A549 (cell line): ENCODE data around the gene ATP9B. TPM values are rescaled to one million over a fixed set of nuclear protein-coding genes. Genes with fewer than 3 reads are reported as not detected.

ENCODE experiments used
- ATAC-seq, 2 experiments: fragments of 200-7000 bp in 1 of 2; fragments of >200 bp in 1 of 2; cut with Nextera tagmentation in 1 of 2; cut with Tn5 transposase in 1 of 2; 3 replicates each; pipeline versions ENCODE4 v1.8.0 to v1.9.1; 2018 to 2020; ENCODE audit warnings: mild to moderate bottlenecking in 1 of 2, moderate library complexity in 1 of 2
- CTCF ChIA-PET: fragments of 300-600 bp; sonication (Branson Sonifier 250); formaldehyde crosslinking; extraction: SDS; loops from one replicate; lab custom pipeline; 2021; ENCODE audit warnings: antibody characterized with exemption, inconsistent platforms; lab: Yijun Ruan, JAX
- POLR2A ChIA-PET: fragments of 350-600 bp; formaldehyde crosslinking; extraction: SDS; loops from one replicate; lab custom pipeline; 2021; ENCODE audit warnings: antibody characterized with exemption, inconsistent platforms; lab: Yijun Ruan, JAX
- DNase-seq, 2 experiments: peaks; one replicate each; pipeline versions ENCODE4 v3.0.0 to v3.0.0-alpha.2; 2011 to 2016; ENCODE audit warnings: low read depth in 1 of 2, low spot score in 1 of 2
- FAIRE-seq: peaks from 2 replicates; lab custom pipeline; 2011; peaks lifted over from hg19 to GRCh38; lab: Jason Lieb, UNC
- H3K27ac ChIP-seq, 2 experiments: fragments of >200 bp; sonication (Bioruptor Twin); formaldehyde crosslinking; 3 replicates each; pipeline ENCODE4 v1.5.1; 2016 to 2017
- H3K4me1 ChIP-seq: fragments of >200 bp; sonication (Bioruptor Twin); formaldehyde crosslinking; 3 replicates; pipeline ENCODE4 v1.6.1; 2016
- H3K4me2 ChIP-seq: fragments of >200 bp; sonication (Bioruptor Twin); formaldehyde crosslinking; 3 replicates; pipeline ENCODE4 v1.6.1; 2016
- H3K4me3 ChIP-seq: fragments of >200 bp; sonication (Bioruptor Twin); formaldehyde crosslinking; 3 replicates; pipeline ENCODE4 v1.5.1; 2016
- H3K9me3 ChIP-seq: fragments of >200 bp; sonication (Bioruptor Twin); formaldehyde crosslinking; 3 replicates; pipeline ENCODE4 v1.6.1; 2016
- CBX8 ChIP-seq: fragments of 200-600 bp; sonication (generic); IDR thresholded peaks from 2 replicates; pipeline ENCODE4 v1.6.1; 2016
- CEBPB ChIP-seq, 2 experiments: fragments of >200 bp in 1 of 2; sonication (Bioruptor Twin) in 1 of 2; formaldehyde crosslinking in 1 of 2; IDR thresholded peaks; 2 replicates each; pipeline ENCODE4 v1.6.1; 2012 to 2016
- CHD4 ChIP-seq: fragments of 200-600 bp; sonication (generic); IDR thresholded peaks from 2 replicates; pipeline ENCODE4 v1.6.1; 2016; ENCODE audit warnings: antibody characterized with exemption, mild to moderate bottlenecking, borderline replicate concordance
- EP300 ChIP-seq, 2 experiments: fragments of >200 bp; sonication (Bioruptor Twin); formaldehyde crosslinking; IDR thresholded peaks; 2 replicates in 1 of 2; 3 replicates in 1 of 2; pipeline ENCODE4 v1.6.1; 2016 to 2017
- GATA3 ChIP-seq: IDR thresholded peaks from 2 replicates; pipeline ENCODE4 v1.6.1; 2012; ENCODE audit warnings: borderline replicate concordance
- HDAC2 ChIP-seq: fragments of 200-600 bp; sonication (generic); IDR thresholded peaks from 2 replicates; pipeline ENCODE4 v1.6.1; 2016
- HEYL ChIP-seq: fragments of 250-450 bp; sonication (Bioruptor Pico); IDR thresholded peaks from 2 replicates; pipeline ENCODE4 v1.8.0; 2021; ENCODE audit warnings: mild to moderate bottlenecking, moderate library complexity
- KDM1A ChIP-seq: fragments of 200-600 bp; sonication (generic); IDR thresholded peaks from 2 replicates; pipeline ENCODE4 v1.6.1; 2016; ENCODE audit warnings: low read depth, mild to moderate bottlenecking
- MAZ ChIP-seq: fragments of 150-350 bp; IDR thresholded peaks from 2 replicates; pipeline ENCODE4 v1.6.1; 2014; ENCODE audit warnings: antibody characterized with exemption, low read depth, low read length, borderline replicate concordance
- NPAS2 ChIP-seq: fragments of 250-450 bp; sonication (Bioruptor Pico); IDR thresholded peaks from 2 replicates; pipeline ENCODE4 v1.8.0; 2022; ENCODE audit warnings: mild to moderate bottlenecking, moderate library complexity, borderline replicate concordance
- POLR2AphosphoS2 ChIP-seq: conservative IDR thresholded peaks from 2 replicates; pipeline ENCODE4 v1.6.1; 2012; ENCODE audit warnings: low read length, improper control_type of control experiment, inconsistent platforms
- RNF2 ChIP-seq: fragments of 200-600 bp; sonication (generic); IDR thresholded peaks from 2 replicates; pipeline ENCODE4 v1.6.1; 2016; ENCODE audit warnings: low read depth, mild to moderate bottlenecking, antibody characterized with exemption, moderate library complexity, borderline replicate concordance
- SMC3 ChIP-seq: fragments of >200 bp; sonication (Bioruptor Twin); formaldehyde crosslinking; IDR thresholded peaks from 3 replicates; pipeline ENCODE4 v1.6.1; 2018; ENCODE audit warnings: inconsistent platforms
- SREBF2 ChIP-seq: fragments of 450-650 bp; IDR thresholded peaks from 2 replicates; pipeline ENCODE4 v1.6.1; 2014; ENCODE audit warnings: mild to moderate bottlenecking, moderate library complexity
- WGBS: methylation state at CpG from one replicate; pipeline ENCODE4 v1.1.6; 2017; ENCODE audit errors: missing lambda C conversion rate; 5-methylcytosine and 5-hydroxymethylcytosine counted together
- polyA plus RNA-seq, 4 experiments: library from polyadenylated mRNA; depleted of rRNA in 3 of 4; stranded (reverse); fragments of >200 nt; fragmentation: RNase III in 1 of 4; extraction: RNeasy Plus Mini Kit Qiagen cat#74134 plus additional on column Dnase treatment in 1 of 4; gene quantifications; 2 replicates in 3 of 4; 3 replicates in 1 of 4; pipeline ENCODE4 v1.2.3, GENCODE V29; 2011 to 2017
- TF ChIP-seq, protein P1 (sequence below): IDR thresholded peaks from 2 replicates; pipeline ENCODE4 v1.6.1; 2012
- TF ChIP-seq, protein P2 (sequence below): fragments of 250-450 bp; sonication (Bioruptor Pico); IDR thresholded peaks from 2 replicates; pipeline ENCODE4 v1.5.0; 2020; ENCODE audit warnings: low read depth, mild to moderate bottlenecking, moderate library complexity
- TF ChIP-seq, protein P3 (sequence below): fragments of >200 bp; sonication (Bioruptor Twin); formaldehyde crosslinking; IDR thresholded peaks from 3 replicates; pipeline ENCODE4 v1.6.1; 2016
- TF ChIP-seq, protein P4 (sequence below): IDR thresholded peaks from 2 replicates; pipeline ENCODE4 v1.6.1; 2012; ENCODE audit warnings: low read depth, borderline replicate concordance
- TF ChIP-seq, protein P5 (sequence below): fragments of 450-650 bp; IDR thresholded peaks from 2 replicates; pipeline ENCODE4 v1.6.1; 2014; ENCODE audit warnings: antibody characterized with exemption

ATP9B gene
- polyA plus RNA-seq, 2 of the 4 experiments (the other 2 are of a cell fraction), result 22.6 to 35.7 TPM

DNA sequence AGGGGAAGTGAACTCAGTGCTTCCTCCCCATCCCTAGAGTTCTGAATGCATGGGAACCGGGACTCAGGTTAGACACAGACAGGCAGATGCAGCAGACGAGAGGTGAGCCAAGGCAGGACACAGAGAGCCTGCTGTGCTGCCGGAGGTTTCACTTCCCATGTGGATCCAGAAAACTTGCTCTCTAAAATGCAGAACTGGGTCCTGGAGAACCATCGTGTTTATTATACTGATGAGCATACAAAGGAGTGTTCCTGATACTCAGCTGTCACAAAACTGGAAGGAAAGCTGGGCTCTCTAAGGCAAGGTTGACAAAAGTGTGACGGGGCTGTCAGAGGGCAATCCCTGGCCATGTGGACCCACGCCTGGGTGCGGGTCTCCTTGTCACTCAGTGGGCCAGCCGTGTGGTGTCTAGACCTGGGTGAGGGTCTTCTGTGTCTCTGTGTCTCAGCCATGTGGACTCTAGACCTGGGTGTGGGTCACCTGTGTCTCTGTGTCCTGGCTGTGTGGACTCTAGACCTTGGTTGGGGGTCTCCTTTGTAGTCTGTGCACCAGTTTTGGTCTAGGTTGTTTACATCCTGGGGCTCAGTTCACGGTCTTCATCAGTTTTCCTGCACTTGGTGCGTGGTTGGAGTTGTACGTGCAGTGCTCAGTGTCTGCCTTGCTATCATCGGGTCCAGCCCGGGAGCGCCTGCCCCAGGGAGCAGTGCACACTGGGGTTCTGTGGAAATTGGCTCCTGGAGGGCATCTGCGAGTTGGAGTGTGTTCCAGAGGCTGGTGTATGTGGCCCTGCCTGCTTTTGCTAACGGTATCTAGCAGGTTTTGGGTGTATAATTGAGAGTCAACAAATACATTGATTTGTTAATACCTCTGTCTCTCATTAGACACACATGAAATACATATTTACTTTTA, 141.1 kb downstream of the ATP9B start:
- Histone ChIP-seq H3K9me3 (no peaks in the 10 kb centered on the region), H3K27ac (no peak overlapping the region), H3K4me1 (no peaks in the 10 kb centered on the region), H3K4me2 (no peak overlapping the region), H3K4me3 (no peak overlapping the region)
- CTCF ChIA-PET, result no interaction called here
- POLR2A ChIA-PET, result no interaction called here
- DNase-seq, result no peak
- no peak for FAIRE-seq
- TF ChIP-seq KDM1A (no peak), RNF2 (no peak), CBX8 (no peak), SMC3 (no peak), HEYL (CRISPR knock-in tag) (no peak)
- TF ChIP-seq, protein P1, sequence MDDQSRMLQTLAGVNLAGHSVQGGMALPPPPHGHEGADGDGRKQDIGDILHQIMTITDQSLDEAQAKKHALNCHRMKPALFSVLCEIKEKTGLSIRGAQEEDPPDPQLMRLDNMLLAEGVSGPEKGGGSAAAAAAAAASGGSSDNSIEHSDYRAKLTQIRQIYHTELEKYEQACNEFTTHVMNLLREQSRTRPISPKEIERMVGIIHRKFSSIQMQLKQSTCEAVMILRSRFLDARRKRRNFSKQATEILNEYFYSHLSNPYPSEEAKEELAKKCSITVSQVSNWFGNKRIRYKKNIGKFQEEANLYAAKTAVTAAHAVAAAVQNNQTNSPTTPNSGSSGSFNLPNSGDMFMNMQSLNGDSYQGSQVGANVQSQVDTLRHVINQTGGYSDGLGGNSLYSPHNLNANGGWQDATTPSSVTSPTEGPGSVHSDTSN, result no peak
- TF ChIP-seq, protein P2, sequence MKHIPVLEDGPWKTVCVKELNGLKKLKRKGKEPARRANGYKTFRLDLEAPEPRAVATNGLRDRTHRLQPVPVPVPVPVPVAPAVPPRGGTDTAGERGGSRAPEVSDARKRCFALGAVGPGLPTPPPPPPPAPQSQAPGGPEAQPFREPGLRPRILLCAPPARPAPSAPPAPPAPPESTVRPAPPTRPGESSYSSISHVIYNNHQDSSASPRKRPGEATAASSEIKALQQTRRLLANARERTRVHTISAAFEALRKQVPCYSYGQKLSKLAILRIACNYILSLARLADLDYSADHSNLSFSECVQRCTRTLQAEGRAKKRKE (CRISPR knock-in tag), result no peak
- TF ChIP-seq, protein P3, sequence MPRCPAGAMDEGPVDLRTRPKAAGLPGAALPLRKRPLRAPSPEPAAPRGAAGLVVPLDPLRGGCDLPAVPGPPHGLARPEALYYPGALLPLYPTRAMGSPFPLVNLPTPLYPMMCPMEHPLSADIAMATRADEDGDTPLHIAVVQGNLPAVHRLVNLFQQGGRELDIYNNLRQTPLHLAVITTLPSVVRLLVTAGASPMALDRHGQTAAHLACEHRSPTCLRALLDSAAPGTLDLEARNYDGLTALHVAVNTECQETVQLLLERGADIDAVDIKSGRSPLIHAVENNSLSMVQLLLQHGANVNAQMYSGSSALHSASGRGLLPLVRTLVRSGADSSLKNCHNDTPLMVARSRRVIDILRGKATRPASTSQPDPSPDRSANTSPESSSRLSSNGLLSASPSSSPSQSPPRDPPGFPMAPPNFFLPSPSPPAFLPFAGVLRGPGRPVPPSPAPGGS, result no peak
- TF ChIP-seq, protein P4, sequence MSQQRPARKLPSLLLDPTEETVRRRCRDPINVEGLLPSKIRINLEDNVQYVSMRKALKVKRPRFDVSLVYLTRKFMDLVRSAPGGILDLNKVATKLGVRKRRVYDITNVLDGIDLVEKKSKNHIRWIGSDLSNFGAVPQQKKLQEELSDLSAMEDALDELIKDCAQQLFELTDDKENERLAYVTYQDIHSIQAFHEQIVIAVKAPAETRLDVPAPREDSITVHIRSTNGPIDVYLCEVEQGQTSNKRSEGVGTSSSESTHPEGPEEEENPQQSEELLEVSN, result no peak
- TF ChIP-seq, protein P5, sequence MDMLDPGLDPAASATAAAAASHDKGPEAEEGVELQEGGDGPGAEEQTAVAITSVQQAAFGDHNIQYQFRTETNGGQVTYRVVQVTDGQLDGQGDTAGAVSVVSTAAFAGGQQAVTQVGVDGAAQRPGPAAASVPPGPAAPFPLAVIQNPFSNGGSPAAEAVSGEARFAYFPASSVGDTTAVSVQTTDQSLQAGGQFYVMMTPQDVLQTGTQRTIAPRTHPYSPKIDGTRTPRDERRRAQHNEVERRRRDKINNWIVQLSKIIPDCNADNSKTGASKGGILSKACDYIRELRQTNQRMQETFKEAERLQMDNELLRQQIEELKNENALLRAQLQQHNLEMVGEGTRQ, result no peak
- no peak for ATAC-seq
- WGBS, result 81% methylated on average over 9 of the region's 16 CpGs

DNA sequence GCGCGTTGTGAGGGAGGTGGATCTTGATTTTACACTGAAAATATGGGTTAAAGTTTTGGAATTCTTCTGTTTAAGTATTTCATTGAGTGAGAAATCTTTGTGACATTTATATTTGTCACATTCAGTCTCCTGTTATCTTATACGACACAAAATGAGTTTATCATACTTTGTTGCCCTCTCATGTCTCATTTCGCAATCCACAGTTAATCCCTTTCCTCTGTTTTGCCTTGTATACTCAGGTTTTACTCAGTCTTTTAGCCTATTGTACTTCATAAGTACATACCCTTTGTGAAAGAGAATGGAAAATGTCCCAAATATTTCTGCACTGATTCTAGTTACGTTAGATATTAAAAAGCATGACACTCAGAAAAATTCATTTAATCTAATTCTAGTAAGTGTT, 142.7 kb downstream of the ATP9B start:
- Histone ChIP-seq H3K4me2 (no peak overlapping the region), H3K9me3 (no peaks in the 10 kb centered on the region), H3K4me3 (no peak overlapping the region), H3K27ac (no peak overlapping the region), H3K4me1 (no peaks in the 10 kb centered on the region)
- FAIRE-seq, result no peak
- ATAC-seq, result no peak
- DNase-seq, result no peak
- no peak for TF ChIP-seq GATA3
- TF ChIP-seq CHD4, result no peak
- TF ChIP-seq CEBPB (IDR thresholded peaks at IDR 0.05), result peak in 1 of 2 experiments; percentile 58; a peak in 2 of 4 replicates
- TF ChIP-seq HDAC2, result no peak
- WGBS, result 82% methylated on average over 5 of the region's 5 CpGs
- ChIA-PET POLR2A (no interaction called here), CTCF (no interaction called here)

DNA sequence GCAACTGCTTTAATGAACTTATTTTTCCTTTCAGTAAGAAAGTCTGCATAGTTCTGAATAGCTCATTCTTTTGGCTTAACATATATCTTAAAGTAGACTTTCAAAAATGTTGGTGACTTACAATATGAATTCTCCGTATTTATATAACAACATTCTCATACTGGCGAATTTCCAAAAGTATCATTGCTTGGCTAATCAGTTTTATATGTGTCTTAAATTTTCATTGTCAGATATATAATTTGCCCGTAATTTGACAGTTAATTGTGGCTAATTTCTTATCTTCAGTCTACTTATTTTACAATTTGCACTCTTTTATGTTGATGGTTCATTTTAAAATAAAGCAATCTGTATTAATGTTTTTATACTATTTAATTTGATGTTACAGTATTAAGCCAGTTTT, 144.9 kb downstream of the ATP9B start:
- Histone ChIP-seq H3K4me3 (no peak overlapping the region), H3K9me3 (no peaks in the 10 kb centered on the region), H3K27ac (no peak overlapping the region), H3K4me1 (no peaks in the 10 kb centered on the region), H3K4me2 (no peak overlapping the region)
- ChIA-PET POLR2A (no interaction called here), CTCF (no interaction called here)
- no peak for FAIRE-seq
- WGBS, result 92% methylated on average over 3 of the region's 3 CpGs
- DNase-seq, result no peak
- no peak for ATAC-seq
- TF ChIP-seq NPAS2 (CRISPR knock-in tag), result no peak
- TF ChIP-seq KDM1A, result no peak
- no peak for TF ChIP-seq MAZ
- no peak for TF ChIP-seq SMC3
- no peak for TF ChIP-seq POLR2AphosphoS2
- TF ChIP-seq RNF2, result no peak
- no peak for TF ChIP-seq EP300 (IDR thresholded peaks at IDR 0.05)
- TF ChIP-seq SREBF2, result no peak
